ENCODE measurements around the gene MAP3K9.
A peak's percentile ranks its signal among the peaks of the same experiment; 100 is the strongest.

The MAP3K9 gene

GRCh38 chr14:70811050-70811449 lies 1.7 kb upstream of the MAP3K9 start:
- DNase-seq (ENCODE audit: low read depth), result no peak
- H3K4me3 ChIP-seq (ENCODE audit: control insufficient read depth, low read depth, low read length), result no peak overlapping the region
- TF ChIP-seq, protein P1, sequence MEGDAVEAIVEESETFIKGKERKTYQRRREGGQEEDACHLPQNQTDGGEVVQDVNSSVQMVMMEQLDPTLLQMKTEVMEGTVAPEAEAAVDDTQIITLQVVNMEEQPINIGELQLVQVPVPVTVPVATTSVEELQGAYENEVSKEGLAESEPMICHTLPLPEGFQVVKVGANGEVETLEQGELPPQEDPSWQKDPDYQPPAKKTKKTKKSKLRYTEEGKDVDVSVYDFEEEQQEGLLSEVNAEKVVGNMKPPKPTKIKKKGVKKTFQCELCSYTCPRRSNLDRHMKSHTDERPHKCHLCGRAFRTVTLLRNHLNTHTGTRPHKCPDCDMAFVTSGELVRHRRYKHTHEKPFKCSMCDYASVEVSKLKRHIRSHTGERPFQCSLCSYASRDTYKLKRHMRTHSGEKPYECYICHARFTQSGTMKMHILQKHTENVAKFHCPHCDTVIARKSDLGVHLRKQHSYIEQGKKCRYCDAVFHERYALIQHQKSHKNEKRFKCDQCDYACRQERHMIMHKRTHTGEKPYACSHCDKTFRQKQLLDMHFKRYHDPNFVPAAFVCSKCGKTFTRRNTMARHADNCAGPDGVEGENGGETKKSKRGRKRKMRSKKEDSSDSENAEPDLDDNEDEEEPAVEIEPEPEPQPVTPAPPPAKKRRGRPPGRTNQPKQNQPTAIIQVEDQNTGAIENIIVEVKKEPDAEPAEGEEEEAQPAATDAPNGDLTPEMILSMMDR (IDR thresholded peaks at IDR 0.05; ENCODE audit: control insufficient read depth, insufficient read depth, low read depth, low read length, missing control alignments), result no peak

DNA sequence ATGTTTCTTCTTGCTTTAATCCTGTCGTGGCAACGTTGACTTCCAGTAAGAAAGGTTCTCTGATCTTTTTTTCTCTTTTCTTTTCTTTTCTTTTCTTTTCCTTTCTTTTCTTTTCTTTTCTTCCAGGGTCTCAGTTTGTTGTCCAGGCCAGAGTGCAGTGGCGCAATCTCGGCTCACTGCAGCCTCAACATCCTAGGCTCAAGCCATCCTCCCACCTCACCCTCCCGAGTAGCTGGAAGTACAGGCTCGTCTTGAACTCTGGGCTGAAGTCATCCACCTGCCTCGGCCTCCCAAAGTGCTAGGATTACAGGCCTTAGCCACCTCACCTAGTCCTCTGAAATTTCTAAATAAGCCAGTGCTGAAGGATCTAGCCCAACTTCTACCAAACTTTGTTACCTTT lies 1.3 kb upstream of the MAP3K9 start:
- TF ChIP-seq, protein P1 (IDR thresholded peaks at IDR 0.05; ENCODE audit: control insufficient read depth, insufficient read depth, low read depth, low read length, missing control alignments), result no peak
- H3K4me3 ChIP-seq (ENCODE audit: control insufficient read depth, low read depth, low read length), result no peak overlapping the region
- no peak for DNase-seq (ENCODE audit: low read depth)

DNA sequence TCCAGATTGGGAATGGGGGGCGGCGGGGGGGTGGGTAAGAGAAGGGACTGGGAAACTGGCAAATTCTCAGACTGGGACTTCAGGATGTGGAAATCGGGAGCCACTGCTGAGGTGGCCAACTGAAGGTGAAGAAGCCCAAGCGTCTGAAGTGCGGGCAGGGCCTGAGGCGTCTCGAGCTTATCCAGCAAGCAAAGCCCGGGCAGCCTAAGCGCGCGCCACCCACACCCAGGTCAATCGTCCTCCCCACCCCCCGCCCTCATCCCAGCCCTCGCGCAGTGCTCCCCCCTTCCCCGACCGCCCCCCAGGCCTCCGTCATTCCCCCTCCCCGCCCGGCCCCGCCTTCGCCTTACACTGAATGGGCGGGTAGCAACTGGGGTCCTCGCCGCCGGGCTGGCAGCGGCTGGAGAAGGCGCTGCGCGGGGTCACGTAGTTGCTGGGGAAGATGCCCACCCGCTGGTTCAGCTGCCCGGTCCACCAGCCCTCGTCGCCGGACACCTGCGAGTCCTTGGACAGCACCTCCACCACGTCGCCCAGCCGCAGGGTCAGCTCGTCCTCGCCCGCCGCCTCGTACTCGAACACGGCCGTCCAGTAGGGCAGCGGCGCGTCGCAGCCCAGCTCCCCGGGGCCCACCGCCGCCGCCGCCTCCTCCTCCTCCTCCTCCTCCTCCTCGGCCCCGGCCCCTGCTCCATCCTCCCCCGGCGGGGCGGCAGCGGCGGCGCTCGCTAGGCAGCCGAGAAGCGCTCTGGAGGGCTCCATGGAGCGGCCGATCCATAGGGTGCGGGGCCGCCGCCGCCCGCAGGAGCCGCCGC lies 693 bp downstream of the MAP3K9 start:
- TF ChIP-seq, protein P1 (IDR thresholded peaks at IDR 0.05; ENCODE audit: control insufficient read depth, insufficient read depth, low read depth, low read length, missing control alignments), result no peak
- no peak for DNase-seq (ENCODE audit: low read depth)
- H3K4me3 ChIP-seq (ENCODE audit: control insufficient read depth, low read depth, low read length), result peak overlapping the region; percentile 30

DNA sequence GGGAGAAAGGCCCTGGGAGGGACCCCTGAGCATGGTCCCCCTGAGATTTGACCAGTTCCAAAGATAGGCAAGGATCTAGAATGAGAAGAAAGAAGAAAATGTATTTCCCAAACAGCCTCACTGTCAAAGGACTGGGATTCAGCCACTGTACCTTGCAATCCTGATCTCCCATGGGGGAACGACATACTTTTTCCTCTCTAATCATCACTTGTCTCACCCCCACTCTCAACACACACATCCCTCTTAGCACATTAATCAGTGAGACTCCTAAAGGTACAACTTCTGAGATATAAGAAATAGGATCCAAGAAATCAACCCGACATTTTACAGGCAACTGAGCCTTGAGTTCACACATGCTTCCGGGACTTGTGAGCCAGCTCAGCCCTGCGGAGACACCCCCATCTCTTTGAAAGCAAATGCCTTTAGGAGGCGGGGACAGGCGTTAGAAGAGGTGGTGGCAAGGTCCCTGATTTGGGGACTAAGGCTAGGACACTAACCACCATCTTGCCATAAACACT lies 1.4 kb downstream of the MAP3K9 start:
- no peak for DNase-seq (ENCODE audit: low read depth)
- TF ChIP-seq, protein P1 (IDR thresholded peaks at IDR 0.05; ENCODE audit: control insufficient read depth, insufficient read depth, low read depth, low read length, missing control alignments), result no peak
- no peak overlapping the region for H3K4me3 ChIP-seq (ENCODE audit: control insufficient read depth, low read depth, low read length)

DNA sequence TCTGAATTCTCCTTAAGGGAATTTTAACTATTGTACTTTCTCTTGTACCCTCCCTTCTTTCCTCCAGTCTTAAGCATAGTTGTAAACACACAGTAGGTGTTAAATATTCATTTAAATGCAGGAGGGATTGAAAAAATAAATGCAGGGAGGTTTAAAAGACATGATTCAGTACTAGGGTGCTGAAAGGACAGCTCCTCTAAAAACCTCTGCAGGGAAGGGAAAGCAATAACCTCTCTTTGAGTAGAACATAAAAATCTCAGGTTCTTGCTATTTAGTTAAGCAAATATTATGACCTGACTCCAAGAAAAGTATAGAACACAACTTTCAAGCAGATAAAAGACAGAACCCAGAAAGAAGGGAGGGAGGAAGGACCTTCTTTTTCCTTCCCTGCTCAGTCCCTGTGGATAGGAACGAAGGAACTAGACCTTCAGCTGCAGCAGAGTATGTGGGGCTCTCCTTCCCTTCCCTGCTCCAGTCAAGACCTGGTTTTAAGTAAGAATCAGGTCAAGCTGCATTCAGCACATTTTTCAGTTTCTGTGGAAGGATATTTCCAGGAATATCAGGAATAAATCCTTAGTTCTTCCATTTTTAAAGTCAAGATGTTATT lies 4.7 kb downstream of the MAP3K9 start:
- DNase-seq (ENCODE audit: low read depth), result no peak
- no peak overlapping the region for H3K4me3 ChIP-seq (ENCODE audit: control insufficient read depth, low read depth, low read length)
- TF ChIP-seq, protein P1 (IDR thresholded peaks at IDR 0.05; ENCODE audit: control insufficient read depth, insufficient read depth, low read depth, low read length, missing control alignments), result no peak

DNA sequence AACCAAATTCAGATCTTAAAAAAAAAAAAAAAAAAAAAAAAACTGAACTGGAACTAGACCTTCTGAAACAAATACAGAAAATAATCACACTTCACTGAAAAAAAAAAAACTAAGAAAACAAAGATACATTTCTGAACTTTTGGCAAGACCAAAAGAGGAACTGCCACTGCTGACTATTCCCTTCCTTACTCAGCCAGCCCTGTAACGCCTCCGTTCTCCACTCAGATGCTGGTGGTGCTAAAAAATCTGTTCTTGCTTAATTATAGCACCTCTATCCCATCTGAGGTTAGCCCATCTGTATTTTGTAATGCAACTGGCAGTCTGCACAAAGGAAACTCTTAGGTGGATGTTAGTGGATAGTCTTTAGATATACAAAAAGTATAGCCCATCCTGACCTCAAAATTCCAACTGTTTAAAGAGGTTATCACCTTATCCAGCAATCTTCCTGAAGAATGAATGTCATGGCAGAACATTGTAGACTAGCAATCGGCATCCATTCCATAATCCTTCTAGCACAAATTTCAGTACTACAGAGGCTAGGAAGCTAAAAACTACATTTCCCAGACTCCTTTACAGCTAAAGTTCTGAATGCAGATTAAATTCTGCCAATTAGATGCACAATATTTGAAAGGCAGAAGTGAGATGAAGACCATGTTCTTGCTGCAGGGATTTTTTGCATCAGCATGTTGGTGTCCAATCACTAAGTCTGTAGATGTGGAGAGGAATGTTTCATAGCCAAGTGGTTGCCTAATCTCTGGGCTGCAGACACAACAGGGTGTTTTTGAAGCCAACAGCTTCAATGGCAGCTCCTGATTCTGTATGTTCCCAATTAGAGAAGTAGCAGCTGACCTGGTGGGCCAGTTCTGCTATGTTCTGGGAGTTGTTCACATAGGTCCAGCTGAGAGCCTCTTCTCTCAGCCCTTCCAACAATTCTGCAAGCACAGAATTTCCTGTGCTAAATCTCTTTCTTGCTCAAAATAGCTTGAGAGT lies 5.7 kb downstream of the MAP3K9 start:
- TF ChIP-seq, protein P1 (IDR thresholded peaks at IDR 0.05; ENCODE audit: control insufficient read depth, insufficient read depth, low read depth, low read length, missing control alignments), result no peak
- DNase-seq (ENCODE audit: low read depth), result no peak
- H3K4me3 ChIP-seq (ENCODE audit: control insufficient read depth, low read depth, low read length), result no peak overlapping the region
